ES-I3 (cell line): ENCODE results near the gene THEMIS.

Experiments used
- H3K36me3 ChIP-seq: 2 replicates; pipeline ENCODE4 v1.6.1; 2013; ENCODE audit warnings: mild to moderate bottlenecking, low read length, control low read depth, moderate library complexity; ENCODE audit not compliant: insufficient read depth
- H3K4me1 ChIP-seq: 2 replicates; pipeline ENCODE4 v1.6.1; 2013; ENCODE audit warnings: mild to moderate bottlenecking, control low read depth, low read length; ENCODE audit not compliant: insufficient read depth
- H3K9ac ChIP-seq: 2 replicates; pipeline ENCODE4 v1.6.1; 2013; ENCODE audit warnings: low read depth, mild to moderate bottlenecking, low read length, moderate library complexity
- H3K9me3 ChIP-seq: 2 replicates; pipeline ENCODE4 v1.6.1; 2013; ENCODE audit warnings: mild to moderate bottlenecking, low read length, moderate library complexity; ENCODE audit not compliant: control insufficient read depth, insufficient read depth

Gene THEMIS

DNA sequence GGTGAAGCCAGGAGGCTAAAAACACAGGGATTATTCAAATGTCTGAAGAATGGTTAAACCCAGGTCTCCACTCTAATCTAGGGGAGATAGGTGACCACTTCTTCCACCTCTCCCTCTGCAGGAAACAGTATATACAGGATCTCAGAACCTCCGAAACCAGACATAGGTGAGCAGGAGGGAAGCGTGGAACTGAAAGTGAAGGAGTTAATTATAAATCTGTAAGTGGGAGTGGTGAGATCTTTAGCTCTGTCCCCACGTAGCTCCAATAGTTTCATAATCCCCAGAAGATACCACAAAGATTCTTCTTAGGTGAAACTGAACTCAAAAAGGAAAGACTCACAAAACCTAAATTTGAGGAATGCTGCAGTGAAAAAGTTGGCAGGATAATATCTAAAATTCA, 76.8 kb downstream of the THEMIS start:
- Histone ChIP-seq H3K9me3 (no peaks in the 10 kb centered on the region), H3K4me1 (no peaks in the 10 kb centered on the region), H3K9ac (no peak overlapping the region), H3K36me3 (no peaks in the 10 kb centered on the region)

DNA sequence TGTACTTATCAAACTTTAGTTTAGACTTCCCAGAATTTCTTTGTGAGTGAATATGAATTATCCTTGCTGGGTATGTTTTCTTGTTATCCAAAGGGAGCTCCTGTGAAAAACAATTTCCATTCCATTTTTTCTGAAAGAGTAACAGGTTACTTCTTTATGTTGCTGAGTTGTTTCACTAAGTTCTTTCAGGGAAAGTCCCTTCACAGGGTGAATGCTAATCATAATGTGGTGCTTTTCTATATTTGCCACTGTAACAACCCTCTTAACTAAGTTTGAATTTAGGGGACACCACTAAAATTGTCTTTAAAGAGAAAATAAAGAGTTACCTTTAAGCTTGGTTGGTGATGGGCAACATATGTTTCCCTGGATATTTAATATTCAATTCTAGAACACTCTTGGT, 79.4 kb downstream of the THEMIS start:
- no peaks in the 10 kb centered on the region for H3K36me3 ChIP-seq
- H3K4me1 ChIP-seq, result no peaks in the 10 kb centered on the region
- no peak overlapping the region for H3K9ac ChIP-seq
- no peaks in the 10 kb centered on the region for H3K9me3 ChIP-seq

DNA sequence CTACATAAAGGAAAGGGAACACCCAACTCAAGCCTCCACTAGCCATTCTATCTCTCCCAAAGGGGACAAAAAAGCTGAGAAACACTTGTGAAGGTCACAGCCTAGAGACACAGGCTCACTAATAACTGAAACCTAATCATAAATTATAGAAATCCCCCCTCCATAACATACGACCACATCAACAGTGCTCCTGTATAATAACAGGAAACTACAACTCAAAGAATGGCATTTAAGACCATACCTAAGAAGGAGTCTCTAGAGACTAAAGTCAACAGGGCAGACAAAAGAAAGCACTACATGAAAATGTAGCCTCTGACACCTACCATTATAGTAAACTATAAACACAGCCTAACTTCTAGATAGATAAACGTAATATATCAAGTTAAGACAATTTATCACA, 82.7 kb downstream of the THEMIS start:
- Histone ChIP-seq H3K9me3 (no peaks in the 10 kb centered on the region), H3K4me1 (no peaks in the 10 kb centered on the region), H3K9ac (no peak overlapping the region), H3K36me3 (no peaks in the 10 kb centered on the region)

DNA sequence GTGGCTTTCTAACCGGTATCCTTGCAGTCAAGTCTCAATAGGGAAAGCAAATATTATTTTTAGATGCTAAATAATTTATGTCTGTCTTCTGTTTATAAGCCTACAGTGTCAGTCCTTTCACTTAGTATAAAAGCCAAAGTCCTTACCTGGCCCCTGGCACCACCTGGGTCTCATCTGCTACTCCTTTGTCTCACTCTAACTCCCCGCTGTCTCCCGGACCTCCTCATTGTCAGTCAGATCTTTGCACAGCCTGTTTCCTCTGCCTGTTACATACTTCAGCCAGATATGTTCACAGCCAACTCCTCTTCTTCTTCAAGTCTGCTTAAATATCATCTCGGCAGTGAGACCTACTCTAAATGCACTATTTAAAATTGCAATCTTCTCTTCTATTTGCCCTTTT, 84.2 kb downstream of the THEMIS start:
- Histone ChIP-seq H3K9ac (no peak overlapping the region), H3K4me1 (no peaks in the 10 kb centered on the region), H3K9me3 (no peaks in the 10 kb centered on the region), H3K36me3 (no peaks in the 10 kb centered on the region)

DNA sequence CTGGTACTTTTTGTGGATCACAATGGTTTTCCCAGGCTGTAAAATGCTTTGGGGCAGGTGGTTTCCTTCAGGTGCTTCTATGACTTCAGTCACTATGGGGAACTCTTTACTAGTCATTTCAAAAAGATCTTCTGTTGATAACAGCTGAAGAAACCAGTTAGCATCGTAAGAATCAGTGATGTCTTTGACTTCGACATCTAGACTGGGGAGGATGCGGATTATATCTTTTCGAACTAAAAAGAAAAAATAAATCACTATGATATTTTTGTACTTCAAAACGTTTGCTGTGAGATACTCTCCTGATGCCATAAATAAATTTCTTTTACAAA, 87.2 kb downstream of the THEMIS start:
- Histone ChIP-seq H3K9me3 (no peaks in the 10 kb centered on the region), H3K9ac (no peak overlapping the region), H3K36me3 (no peaks in the 10 kb centered on the region), H3K4me1 (no peaks in the 10 kb centered on the region)

DNA sequence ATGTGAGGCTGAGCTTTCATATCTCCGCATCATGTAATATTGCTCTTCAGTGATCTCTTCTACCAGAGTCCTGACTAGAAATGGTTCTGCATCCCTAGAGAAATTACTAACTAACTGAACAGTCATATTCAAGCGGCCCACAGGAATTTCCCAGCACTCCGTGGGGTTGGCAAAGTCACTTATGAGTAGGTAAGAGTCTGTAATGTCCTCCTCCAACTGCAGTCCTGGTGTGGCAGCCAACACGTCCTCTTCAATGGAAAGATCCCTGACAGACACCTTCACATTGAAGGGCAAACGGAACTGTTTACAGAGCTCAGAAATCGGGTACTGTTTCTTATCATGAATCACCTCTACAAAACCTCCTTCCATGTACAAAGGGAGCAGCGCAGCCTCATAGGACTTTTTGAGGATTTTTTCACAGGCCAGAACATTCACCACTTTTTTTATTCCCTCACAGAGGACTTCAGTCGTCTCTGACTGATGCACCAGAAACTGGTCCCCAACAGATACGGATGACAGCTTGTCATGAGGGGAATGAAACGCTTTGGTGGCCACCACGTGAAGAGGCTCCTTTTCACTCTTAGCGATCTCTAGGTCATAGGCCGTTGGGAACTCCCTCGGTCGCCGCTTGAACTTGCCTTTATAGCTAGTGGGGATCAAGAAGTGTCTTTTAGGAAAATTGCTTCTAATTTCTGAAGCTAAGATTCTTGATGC, 87.7 kb downstream of the THEMIS start:
- Histone ChIP-seq H3K4me1 (no peaks in the 10 kb centered on the region), H3K9ac (no peak overlapping the region), H3K36me3 (no peaks in the 10 kb centered on the region), H3K9me3 (no peaks in the 10 kb centered on the region)

DNA sequence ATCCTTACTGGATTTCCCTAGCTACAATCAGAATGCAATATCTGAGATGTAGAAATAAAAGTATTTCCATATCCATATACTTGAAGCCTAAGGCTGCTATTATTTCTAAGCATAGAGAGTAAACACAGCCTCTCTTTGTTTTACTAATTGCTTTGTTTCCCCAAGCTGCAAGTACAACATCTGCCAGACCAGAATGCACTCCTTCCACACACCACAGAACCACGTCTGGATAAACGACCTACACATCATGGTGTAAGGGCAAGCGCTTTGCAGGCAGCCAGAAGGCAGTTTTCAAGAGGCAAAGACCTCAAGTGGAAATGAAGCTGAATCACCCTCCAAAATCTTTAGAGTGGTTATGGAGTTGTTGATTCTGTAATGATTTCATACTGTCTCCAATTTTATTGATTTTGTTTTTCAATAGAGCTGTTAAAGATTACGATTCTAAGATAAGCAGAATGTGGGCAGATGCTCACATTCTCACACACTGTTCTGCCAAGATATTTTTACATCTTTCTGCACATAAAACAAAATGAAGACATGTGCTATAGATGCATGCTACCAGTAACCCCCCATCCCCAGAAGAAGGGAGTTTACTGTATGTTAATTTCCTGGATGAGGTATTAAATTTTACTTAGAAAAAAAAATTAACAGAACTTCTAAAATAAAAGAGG, 88.8 kb downstream of the THEMIS start:
- no peaks in the 10 kb centered on the region for H3K4me1 ChIP-seq
- no peaks in the 10 kb centered on the region for H3K9me3 ChIP-seq
- no peaks in the 10 kb centered on the region for H3K36me3 ChIP-seq
- no peak overlapping the region for H3K9ac ChIP-seq

DNA sequence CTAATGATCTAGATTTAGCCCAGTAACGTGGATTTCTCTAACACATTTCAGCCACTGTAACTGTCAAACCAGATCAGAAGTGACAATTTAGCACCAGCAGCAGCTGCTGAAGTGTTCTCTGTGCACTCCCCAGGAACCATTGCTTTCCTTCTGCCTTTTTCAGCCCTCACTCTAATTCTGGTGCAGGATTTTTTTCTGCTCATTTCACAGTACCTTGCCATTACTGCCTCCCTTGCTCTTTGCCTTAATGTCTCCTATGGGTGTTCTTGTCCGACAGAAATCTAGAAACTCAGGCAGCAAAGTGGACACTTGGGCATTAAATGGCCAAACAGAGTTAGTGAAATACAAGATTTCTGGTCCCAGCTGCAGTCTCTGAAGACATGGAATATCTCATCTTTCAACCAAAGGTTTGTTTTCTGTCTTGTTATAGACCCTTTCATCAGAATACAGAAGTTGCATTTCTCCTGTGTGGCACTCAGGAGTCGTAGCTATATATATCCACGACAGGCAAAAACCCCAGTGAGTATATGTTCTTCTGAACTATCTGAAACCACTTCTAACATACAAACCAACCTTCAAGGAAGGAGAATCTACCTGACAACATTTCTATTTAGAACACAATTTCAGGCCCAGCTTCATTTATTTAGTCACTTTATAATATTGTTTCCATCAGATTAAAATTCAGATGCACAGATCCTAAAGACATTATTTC, 92.9 kb downstream of the THEMIS start:
- H3K36me3 ChIP-seq, result no peaks in the 10 kb centered on the region

DNA sequence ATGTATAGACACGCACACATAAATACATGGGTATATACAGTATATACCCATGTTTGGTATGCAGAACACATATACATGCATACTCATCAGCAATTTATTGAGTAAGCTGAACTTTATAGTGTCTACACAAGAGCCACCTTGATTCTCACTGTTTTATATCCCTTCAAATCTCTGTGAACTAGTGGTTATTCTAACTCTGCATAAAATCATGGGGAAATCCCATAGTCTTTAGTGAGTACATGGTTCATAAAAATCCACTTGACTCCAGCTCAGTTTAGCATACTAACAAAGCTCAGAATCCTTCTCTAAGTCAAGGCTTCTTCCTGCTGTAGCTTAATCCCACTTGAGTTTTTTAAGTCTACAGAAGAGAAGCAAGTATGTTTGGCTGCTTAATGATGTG, 104.1 kb downstream of the THEMIS start:
- Histone ChIP-seq H3K36me3 (no peaks in the 10 kb centered on the region), H3K4me1 (no peaks in the 10 kb centered on the region), H3K9me3 (no peaks in the 10 kb centered on the region), H3K9ac (no peak overlapping the region)

More for the DNA sequence above, 92.9 kb downstream of the THEMIS start:
- no peaks in the 10 kb centered on the region for H3K9me3 ChIP-seq
- no peak overlapping the region for H3K9ac ChIP-seq
- no peaks in the 10 kb centered on the region for H3K4me1 ChIP-seq

DNA sequence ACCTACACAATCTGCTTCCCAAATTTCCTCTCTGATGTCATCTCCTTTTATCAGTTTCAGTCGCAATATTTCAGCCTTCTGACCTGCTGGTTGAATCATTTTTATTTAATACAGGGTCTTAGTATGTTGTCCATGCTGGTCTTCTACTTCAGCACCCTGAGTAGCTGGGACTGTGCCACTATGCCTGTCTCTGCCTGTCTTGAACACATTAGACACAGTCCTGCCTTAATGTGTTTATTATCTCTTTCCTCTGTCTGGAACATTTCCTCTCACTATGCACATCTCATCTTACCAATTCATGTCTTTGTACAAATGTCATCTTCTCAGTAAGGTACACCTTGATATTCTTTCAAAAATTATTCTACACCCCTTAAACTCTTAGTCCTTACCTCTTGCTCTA, 106.5 kb downstream of the THEMIS start:
- Histone ChIP-seq H3K36me3 (no peaks in the 10 kb centered on the region), H3K9ac (no peak overlapping the region), H3K4me1 (no peaks in the 10 kb centered on the region), H3K9me3 (no peaks in the 10 kb centered on the region)

DNA sequence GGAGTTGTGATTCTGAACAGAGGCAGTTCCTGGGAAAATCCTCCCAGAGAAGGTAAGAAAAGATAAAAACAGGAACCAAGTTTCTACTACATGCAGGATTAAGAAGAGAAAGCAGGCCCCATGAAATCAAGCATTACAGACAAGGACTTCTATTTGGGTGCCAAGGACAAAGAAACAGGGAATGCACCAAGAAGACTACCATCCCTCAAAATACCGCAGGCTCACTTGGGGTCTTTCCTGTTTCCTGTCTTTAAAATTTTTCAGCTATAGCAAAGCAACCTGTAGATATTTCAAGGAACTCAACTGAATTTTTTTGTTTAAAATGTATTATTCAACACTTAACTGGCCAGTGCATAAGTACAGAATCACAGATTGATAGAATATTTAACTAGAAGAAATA, 107.5 kb downstream of the THEMIS start:
- Histone ChIP-seq H3K9ac (no peak overlapping the region), H3K4me1 (no peaks in the 10 kb centered on the region), H3K9me3 (no peaks in the 10 kb centered on the region), H3K36me3 (no peaks in the 10 kb centered on the region)

DNA sequence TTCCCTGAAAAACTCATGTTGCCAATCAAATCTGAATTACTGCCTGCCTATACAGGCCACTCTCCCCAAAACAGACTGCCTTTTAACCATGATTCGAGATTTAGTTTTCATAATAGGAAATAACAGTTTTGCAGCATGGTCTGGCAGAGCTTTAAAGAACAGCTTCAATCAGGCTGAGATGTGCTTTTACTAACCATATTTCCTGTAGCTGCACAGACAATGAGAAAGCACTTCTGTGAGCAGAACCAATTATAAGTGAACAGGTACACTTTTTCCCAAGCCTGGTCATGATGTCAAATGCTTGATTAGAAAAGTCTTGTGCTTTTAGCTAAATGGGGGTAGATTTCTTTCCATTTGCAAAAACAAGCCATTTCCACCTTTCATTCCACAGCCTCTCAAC, 108.2 kb downstream of the THEMIS start:
- Histone ChIP-seq H3K9ac (no peak overlapping the region), H3K4me1 (no peaks in the 10 kb centered on the region), H3K36me3 (no peaks in the 10 kb centered on the region), H3K9me3 (no peaks in the 10 kb centered on the region)

DNA sequence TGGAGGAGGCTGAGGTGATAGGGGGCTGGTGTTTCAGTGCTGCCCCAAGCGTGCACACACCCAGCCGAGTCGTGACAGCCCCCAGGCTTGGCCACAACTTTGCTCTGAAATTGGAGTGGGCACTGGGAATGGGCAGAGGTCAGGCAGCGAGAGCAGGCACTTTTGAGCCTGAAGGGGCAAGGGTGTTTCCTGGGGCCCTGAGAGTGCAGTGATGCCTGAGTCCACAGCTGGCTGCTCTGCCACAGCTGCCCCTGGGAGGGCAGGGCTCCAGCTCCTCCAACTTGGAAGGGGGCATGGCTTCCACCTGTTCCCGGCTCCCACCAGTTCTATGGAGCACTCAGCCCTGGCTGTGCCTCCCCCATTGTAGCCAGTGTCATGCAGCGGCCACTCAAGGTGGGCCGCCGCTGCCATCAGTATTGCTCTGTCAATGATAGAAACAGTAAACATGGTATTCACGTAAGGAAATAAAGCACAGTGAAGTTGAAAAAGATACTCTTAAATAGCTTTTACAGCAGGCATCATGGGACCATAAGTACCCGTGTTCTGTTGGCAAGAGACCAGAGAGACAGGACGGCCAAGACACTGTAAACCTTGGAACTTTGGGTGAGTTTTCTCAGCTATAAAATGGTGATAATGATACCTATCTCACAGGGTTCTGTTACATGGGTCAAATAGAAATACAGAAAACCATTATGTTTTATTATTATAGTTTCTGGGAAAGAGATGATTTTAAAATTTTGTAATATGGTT, 108.9 kb downstream of the THEMIS start:
- no peak overlapping the region for H3K9ac ChIP-seq
- H3K4me1 ChIP-seq, result no peaks in the 10 kb centered on the region
- H3K9me3 ChIP-seq, result no peaks in the 10 kb centered on the region
- no peaks in the 10 kb centered on the region for H3K36me3 ChIP-seq

DNA sequence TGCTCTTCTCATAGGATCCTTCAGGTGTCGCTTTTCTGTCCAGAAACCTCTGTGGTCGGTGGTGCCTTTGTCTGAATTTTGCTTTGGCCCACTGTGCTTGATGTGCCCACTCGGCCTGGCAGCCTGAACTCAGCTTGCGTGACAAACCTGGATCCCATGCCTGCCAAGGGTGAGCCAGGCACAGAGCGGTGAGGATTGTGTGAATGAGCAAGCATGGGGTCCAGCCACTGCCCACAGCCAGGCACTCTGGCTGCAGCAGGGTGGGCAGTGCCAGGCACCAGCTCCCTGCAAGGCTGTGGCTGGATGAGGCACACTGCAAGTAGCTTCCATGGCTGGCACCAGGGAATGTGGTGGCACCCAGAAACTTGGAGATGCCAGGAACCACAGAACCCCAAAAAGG, 110.3 kb downstream of the THEMIS start:
- Histone ChIP-seq H3K9ac (no peak overlapping the region), H3K4me1 (no peaks in the 10 kb centered on the region), H3K36me3 (no peaks in the 10 kb centered on the region)

More for the DNA sequence above, 110.3 kb downstream of the THEMIS start:
- no peaks in the 10 kb centered on the region for H3K9me3 ChIP-seq
